IPS DF 6.9 (cell line): ENCODE data around the gene HYAL2.
A peak's percentile ranks its signal among the peaks of the same experiment; 100 is the strongest.

ENCODE experiments used
- DNase-seq: peaks from one replicate; pipeline ENCODE4 v3.0.0-alpha.2; 2013; ENCODE audit warnings: low read depth, low spot score
- H3K27ac ChIP-seq: one replicate; pipeline ENCODE4 v1.5.1; 2013; ENCODE audit warnings: low read length, control low read depth
- H3K27me3 ChIP-seq: 2 replicates; pipeline ENCODE4 v1.6.1; 2013; ENCODE audit warnings: mild to moderate bottlenecking, low read length; ENCODE audit not compliant: control insufficient read depth, insufficient read depth
- H3K36me3 ChIP-seq: 2 replicates; pipeline ENCODE4 v1.6.1; 2013; ENCODE audit warnings: low read length; ENCODE audit not compliant: control insufficient read depth, insufficient read depth
- H3K4me1 ChIP-seq: 2 replicates; pipeline ENCODE4 v1.6.1; 2013; ENCODE audit warnings: low read length; ENCODE audit not compliant: control insufficient read depth, insufficient read depth
- H3K4me3 ChIP-seq: 2 replicates; pipeline ENCODE4 v1.5.1; 2013; ENCODE audit warnings: mild to moderate bottlenecking, low read length
- H3K9me3 ChIP-seq: 2 replicates; pipeline ENCODE4 v1.6.1; 2013; ENCODE audit warnings: low read length, inconsistent platforms; ENCODE audit not compliant: control insufficient read depth, insufficient read depth
- WGBS: extraction: QIAGEN DNeasy Blood & Tissue Kit; methylation state at CpG from one replicate; pipeline ENCODE4 v1.1.7; 2013; ENCODE audit warnings: mixed read lengths, missing lambda C conversion rate; ENCODE audit not compliant: insufficient read length, insufficient coverage; 5-methylcytosine and 5-hydroxymethylcytosine counted together

HYAL2 gene

DNA sequence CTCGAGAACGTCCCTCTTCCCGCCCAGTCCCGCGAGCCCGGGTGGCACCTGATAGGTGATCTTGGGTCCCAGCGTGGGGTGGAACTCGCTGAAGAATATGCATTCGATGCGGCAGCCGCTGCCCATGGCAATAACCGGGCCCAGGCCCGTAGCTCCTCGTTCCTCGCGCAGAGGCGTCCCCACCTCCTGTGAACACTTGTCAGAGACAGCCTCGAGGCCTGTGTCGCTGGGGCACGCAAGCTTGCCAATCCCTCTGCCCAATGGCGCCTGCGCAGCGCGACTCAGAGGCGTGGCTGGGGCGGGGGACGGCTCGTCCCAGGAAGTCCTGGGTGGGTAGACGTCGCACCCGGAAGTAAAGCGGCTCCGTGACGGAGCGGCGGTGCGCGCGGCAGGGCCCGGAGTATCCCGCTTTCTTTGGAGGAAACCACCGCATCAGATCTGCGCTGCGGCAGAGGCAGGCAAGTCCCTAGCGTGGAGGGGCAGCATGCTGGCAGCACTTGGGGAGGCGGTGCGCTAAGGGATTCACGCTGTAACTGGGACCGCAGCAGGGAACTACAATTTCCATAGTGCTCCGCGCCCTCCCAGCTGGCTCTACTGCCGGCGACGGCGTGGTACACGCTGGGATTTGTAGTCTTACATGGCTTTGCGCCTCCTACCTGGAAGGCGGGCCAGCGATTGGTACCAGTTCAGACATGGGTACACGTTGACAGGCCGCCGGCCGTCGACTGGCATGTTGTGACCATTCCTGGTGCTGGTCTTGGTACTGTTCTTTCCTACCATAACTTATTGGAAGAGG is 28.2 kb upstream of the HYAL2 start, which contains the start of the genes CYB561D2 and NPRL2:
Gene CYB561D2, plus strand, starts transcription at position 336 of the 796 bp plus-strand sequence. CDS start 572 bp downstream, outside the sequence.
Gene NPRL2, minus strand, starts transcription at position 249 of the 796 bp plus-strand sequence. Its CDS starts 123 bp downstream, at position 126.
- no peak for DNase-seq
- Histone ChIP-seq H3K36me3 (peaks cover 11% of the 10 kb centered on the region; the same call in 1 of the 2 replicates), H3K4me3 (peak within 1 kb of the TSS; percentile 75), H3K4me1 (no peaks in the 10 kb centered on the region), H3K27ac (no peak within 1 kb of the TSS), H3K9me3 (no peaks in the 10 kb centered on the region), H3K27me3 (no peaks in the 10 kb centered on the region)
- no CpG with 5 or more reads among the region's 64 CpGs for WGBS

DNA sequence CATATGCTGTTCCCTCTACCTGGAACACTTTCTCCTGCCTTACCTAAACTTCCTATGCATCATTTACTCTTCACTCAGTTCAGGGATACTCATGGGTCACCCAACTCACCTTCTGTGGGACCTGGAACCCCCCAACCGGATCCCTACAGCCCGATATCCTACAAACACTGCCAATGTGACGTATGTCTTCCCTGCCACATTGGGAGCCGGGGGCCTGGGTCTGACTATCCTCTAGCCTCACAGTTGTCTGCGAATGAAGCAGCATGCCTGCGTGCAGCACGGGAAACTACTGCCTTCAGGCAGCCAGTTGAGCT is 27.6 kb upstream of the HYAL2 start:
- Histone ChIP-seq H3K36me3 (peaks cover 11% of the 10 kb centered on the region; the same call in 1 of the 2 replicates), H3K4me1 (no peaks in the 10 kb centered on the region), H3K4me3 (peak overlapping the region; percentile 75; the same call in 1 of the 2 replicates), H3K27me3 (no peaks in the 10 kb centered on the region; the same call in 1 of the 2 replicates), H3K9me3 (no peaks in the 10 kb centered on the region), H3K27ac (no peak overlapping the region)
- DNase-seq, result no peak
- WGBS, result no CpG with 5 or more reads among the region's 7 CpGs

DNA sequence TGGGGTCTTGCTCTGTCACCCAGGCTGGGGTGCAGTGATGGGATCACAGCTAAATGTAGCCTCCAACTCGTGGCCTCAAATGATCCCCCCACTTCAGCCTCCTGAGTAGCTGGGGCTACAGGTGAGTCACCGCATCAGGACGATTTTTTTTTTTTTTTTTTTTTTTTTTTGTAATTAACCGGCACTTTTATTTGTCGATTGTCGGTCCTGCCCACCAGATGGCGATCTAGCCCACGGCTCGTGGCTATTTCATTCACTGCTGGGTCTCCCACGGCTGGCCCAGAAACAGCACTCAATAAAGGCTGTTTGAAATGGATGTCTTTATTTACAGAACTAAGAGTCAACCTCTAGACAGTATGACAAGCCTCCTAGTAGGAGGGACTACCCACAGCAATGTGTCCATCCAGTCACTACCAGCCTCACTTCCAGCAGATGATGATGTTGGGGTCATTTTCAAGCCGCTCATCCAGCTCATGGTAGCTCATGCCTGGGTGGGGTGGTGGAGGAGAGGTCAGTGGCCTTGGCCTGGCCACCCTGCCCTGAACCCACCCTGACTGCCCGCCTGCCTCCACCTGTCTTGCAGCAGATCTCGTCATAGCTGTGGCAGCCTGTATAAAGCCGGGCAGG is 24.8 kb upstream of the HYAL2 start:
- Histone ChIP-seq H3K27ac (no peak overlapping the region), H3K4me3 (no peak overlapping the region), H3K36me3 (0 out of 2 replicates have a peak, but pooled peaks cover 2% of the 10 kb centered on the region), H3K9me3 (no peaks in the 10 kb centered on the region), H3K27me3 (peaks cover 3% of the 10 kb centered on the region; the same call in 1 of the 2 replicates), H3K4me1 (no peaks in the 10 kb centered on the region)
- DNase-seq, result no peak
- no CpG with 5 or more reads among the region's 14 CpGs for WGBS

DNA sequence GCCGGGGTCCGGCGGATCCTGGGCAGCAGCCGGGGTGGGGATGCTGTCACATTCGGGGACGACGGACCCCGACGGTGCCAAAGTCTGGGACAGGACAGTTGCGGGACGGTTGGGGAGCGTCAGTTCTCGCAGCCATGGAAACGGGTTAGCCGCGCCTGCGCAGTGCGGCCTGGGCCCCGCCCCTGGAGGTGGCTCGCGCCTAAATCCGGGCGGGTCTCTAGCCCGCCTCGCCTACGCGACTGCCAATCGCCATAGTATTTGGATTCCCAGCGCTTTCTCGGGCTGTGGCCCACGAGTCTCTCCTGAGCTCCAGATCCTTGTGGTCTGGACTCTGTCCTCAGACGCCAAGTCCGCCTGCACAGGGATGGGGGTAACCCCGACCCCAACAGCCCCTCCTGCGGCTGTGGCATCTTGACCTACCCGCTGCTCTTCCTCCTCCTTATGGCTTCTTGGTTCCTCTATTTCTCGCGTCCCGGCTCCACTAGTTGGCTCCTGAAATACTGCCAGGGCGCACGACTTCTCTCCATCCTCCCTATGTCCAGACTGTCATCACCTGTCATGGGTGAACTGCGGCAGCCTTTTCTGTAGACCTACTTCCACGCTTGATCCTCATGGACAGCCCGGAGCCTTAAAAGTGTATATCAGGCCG is 23.2 kb upstream of the HYAL2 start, which contains the start of gene ZMYND10:
Gene ZMYND10, minus strand, starts transcription at position 147 of the 649 bp plus-strand sequence. CDS start 153 bp downstream, outside the sequence.
- Histone ChIP-seq H3K27ac (no peak within 1 kb of the TSS), H3K36me3 (0 out of 2 replicates have a peak, but pooled peaks cover 2% of the 10 kb centered on the region), H3K4me1 (no peaks in the 10 kb centered on the region), H3K4me3 (peak within 1 kb of the TSS; percentile 14; the same call in 1 of the 2 replicates), H3K9me3 (no peaks in the 10 kb centered on the region), H3K27me3 (peaks cover 3% of the 10 kb centered on the region; the same call in 1 of the 2 replicates)
- WGBS, result no CpG with 5 or more reads among the region's 45 CpGs
- DNase-seq, result no peak

DNA sequence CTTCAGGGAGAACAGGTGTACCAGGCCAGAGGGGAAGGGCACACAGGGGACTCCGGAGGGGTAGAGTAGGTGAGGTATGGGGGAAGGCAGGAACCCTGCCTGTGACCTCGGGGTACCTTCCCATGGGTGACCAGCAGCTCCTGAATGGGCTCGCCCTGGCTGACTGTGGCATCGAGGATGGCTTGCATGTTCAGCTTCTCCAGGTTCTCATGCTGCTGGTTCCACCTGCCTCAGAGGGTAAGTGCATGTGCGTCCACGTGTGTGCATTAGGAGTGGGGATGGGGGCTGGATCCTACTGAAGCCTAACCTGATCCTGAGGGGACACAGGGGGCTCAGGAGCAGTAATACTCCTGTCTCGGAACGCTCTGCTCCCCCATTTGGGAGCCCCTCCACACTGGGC is 22.5 kb upstream of the HYAL2 start:
- Histone ChIP-seq H3K4me1 (peaks cover 3% of the 10 kb centered on the region; the same call in 1 of the 2 replicates), H3K36me3 (0 out of 2 replicates have a peak, but pooled peaks cover 2% of the 10 kb centered on the region), H3K4me3 (no peak overlapping the region), H3K9me3 (no peaks in the 10 kb centered on the region), H3K27me3 (peaks cover 7% of the 10 kb centered on the region; the same call in 1 of the 2 replicates), H3K27ac (no peak overlapping the region)
- whole genome bisulfite sequencing, result no CpG with 5 or more reads among the region's 8 CpGs
- no peak for DNase-seq

DNA sequence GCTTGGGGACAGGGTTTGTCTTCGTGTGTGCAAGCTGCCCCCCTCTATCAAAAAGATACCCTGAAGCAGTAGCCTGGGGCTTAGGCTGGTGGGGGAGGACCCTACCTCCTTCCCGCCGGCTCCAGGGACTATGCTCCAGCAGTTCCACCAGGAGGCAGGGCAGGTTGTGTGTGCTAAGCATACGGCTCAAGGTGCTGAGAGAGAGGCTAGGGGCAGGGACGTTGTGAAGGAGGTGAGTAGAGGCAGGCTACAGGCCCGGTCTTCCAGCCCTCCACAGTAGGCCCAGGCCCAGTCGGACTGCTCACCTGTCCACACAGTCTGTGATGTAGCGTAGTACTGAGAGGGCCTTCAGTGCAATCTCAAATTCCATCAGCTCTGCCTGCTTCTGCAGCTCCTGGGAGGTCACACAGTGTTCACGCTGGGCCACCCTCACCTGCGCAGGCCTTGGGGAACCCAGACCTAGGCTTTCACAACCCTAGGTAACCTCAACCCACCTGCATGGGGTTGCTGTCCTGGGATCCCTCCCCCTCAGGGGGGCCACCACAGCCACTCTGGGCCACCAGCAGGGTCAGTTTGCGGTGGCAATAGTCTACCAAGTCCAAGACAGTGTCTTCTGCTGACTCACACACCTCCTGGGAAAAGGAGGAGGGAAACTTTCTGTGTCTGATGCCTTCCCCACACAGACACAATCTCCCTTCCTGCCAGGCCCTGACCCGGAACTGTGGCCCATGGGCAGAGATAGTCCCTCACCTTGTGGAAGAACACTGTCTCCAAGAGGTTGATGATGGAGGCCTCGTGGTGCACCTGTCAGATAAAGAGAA is 20.5 kb upstream of the HYAL2 start:
- Histone ChIP-seq H3K36me3 (0 out of 2 replicates have a peak, but pooled peaks cover 2% of the 10 kb centered on the region), H3K4me3 (no peak overlapping the region), H3K4me1 (peaks cover 3% of the 10 kb centered on the region; the same call in 1 of the 2 replicates), H3K9me3 (no peaks in the 10 kb centered on the region), H3K27ac (no peak overlapping the region), H3K27me3 (peaks cover 16% of the 10 kb centered on the region; the same call in 1 of the 2 replicates)
- no peak for DNase-seq
- no CpG with 5 or more reads among the region's 13 CpGs for WGBS

DNA sequence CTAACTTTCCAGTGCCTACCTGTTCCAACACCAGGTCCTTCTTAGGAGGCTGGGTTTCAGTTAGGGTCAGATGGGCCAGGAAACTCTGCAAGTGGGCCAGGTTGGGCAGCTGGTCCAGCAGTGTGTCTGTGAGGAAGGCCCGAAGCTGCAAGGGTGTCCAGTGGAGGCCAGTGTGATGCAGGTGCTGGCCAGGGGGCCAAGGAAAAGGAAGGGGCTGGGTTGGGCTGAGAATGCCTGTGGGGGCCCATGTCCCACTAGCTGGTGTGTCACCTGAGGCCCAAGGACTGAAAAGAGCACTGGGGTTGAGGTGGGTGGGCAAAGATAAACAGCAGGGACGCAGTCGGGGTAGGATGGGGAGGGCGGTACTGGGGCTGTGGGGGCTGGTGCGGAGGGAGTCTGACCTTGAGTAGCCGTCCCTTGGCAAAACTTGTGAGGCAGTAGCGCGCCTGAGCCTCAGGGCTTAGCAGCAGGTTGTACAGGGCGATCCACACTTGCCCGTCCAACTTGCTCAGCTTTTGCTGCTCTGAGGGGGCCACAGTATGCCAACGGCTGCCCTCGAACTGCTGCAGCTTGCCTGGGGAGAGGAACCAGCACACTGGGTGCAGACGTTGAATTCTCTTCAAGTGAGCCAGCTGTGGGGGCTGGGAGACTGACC is 19.6 kb upstream of the HYAL2 start:
- Histone ChIP-seq H3K4me3 (no peak overlapping the region), H3K27me3 (peaks cover 16% of the 10 kb centered on the region; the same call in 1 of the 2 replicates), H3K9me3 (no peaks in the 10 kb centered on the region), H3K27ac (no peak overlapping the region), H3K4me1 (peaks cover 3% of the 10 kb centered on the region; the same call in 1 of the 2 replicates), H3K36me3 (no peaks in the 10 kb centered on the region)
- WGBS, result no CpG with 5 or more reads among the region's 13 CpGs
- DNase-seq, result no peak

DNA sequence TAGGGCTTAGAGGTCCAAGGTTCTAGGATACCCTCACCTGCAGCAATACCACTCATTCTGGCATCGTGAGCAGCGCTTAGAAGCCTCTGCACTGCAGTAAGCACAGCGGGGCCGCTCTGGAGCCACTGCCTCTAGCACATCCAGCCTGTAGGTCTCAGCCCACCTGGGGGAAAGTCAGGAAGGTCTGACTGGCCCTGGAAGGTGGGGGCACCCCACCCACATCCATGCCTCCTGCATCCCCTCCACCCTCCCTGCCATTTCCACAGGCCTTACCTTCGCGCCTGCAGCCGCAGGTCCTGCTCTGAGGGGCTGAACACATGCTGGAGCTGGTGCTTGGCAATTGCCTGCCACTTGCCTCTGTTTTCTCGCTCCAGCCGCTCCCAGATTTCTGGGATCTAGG is 19.0 kb upstream of the HYAL2 start:
- WGBS, result no CpG with 5 or more reads among the region's 9 CpGs
- peaks cover 3% of the 10 kb centered on the region; the same call in 1 of the 2 replicates for H3K4me1 ChIP-seq
- no peak overlapping the region for H3K27ac ChIP-seq
- peaks cover 16% of the 10 kb centered on the region; the same call in 1 of the 2 replicates for H3K27me3 ChIP-seq
- H3K4me3 ChIP-seq, result no peak overlapping the region
- no peaks in the 10 kb centered on the region for H3K9me3 ChIP-seq
- H3K36me3 ChIP-seq, result no peaks in the 10 kb centered on the region
- DNase-seq, result no peak
